PC-9 (cell line): Measurements from ENCODE around the gene BUB1. TPM values are rescaled to one million over a fixed set of nuclear protein-coding genes. Genes with fewer than 3 reads are reported as not detected.

ENCODE experiments used
- BruUV-seq: library from RNA; stranded (reverse); fragments of 400-500 nt; replicated peaks from 2 replicates; lab custom pipeline; 2021; lab: Mats Ljungman, UMichigan
- CTCF ChIA-PET: fragments of 300-600 bp; sonication (Branson Sonifier 250); formaldehyde crosslinking; loops from one replicate; lab custom pipeline; 2022; ENCODE audit warnings: antibody characterized with exemption; lab: Charles Lee
- POLR2A ChIA-PET: fragments of 300-600 bp; sonication (Branson Sonifier 250); formaldehyde crosslinking; loops from one replicate; lab custom pipeline; 2022; ENCODE audit warnings: antibody characterized with exemption; ENCODE audit not compliant: unreplicated experiment; lab: Charles Lee
- DNase-seq, 2 experiments: peaks; one replicate each; pipeline versions ENCODE4 v3.0.0 to v3.0.0-alpha.2; 2015 to 2022; ENCODE audit warnings: mixed read lengths in 1 of 2
- H2AFZ ChIP-seq: fragments of 200-600 bp; sonication (generic); 2 replicates; pipeline ENCODE4 v1.8.1; 2017; ENCODE audit warnings: antibody characterized with exemption
- H3F3A ChIP-seq: fragments of 200-600 bp; sonication (generic); 2 replicates; pipeline ENCODE4 v1.8.1; 2017; ENCODE audit warnings: antibody characterized with exemption, mild to moderate bottlenecking, low read depth; ENCODE audit not compliant: insufficient read depth
- H3K27ac ChIP-seq: fragments of 200-600 bp; sonication (generic); 2 replicates; pipeline ENCODE4 v1.6.1; 2016; ENCODE audit warnings: mixed run types
- H3K27me3 ChIP-seq: fragments of 200-600 bp; sonication (generic); 2 replicates; pipeline ENCODE4 v1.6.1; 2016; ENCODE audit warnings: low read depth, mixed run types; ENCODE audit not compliant: insufficient read depth
- H3K36me3 ChIP-seq: fragments of 200-600 bp; sonication (generic); 2 replicates; pipeline ENCODE4 v1.6.1; 2016; ENCODE audit warnings: low read depth, mixed run types
- H3K4me1 ChIP-seq: fragments of 200-600 bp; sonication (generic); replicated peaks from 2 replicates; pipeline ENCODE4 v1.6.1; 2016; ENCODE audit warnings: mixed run types; ENCODE audit not compliant: insufficient read depth
- H3K4me2 ChIP-seq: fragments of 200-600 bp; sonication (generic); 2 replicates; pipeline ENCODE4 v1.6.1; 2017; ENCODE audit warnings: mixed run types
- H3K4me3 ChIP-seq: fragments of 200-600 bp; sonication (generic); 2 replicates; pipeline ENCODE4 v1.6.1; 2016; ENCODE audit warnings: mixed run types
- H3K79me2 ChIP-seq: fragments of 200-600 bp; sonication (generic); 2 replicates; pipeline ENCODE4 v1.6.1; 2017; ENCODE audit warnings: low read depth, mixed run types
- H3K9me2 ChIP-seq: fragments of 200-600 bp; sonication (generic); 2 replicates; pipeline ENCODE4 v1.8.1; 2017; ENCODE audit warnings: mild to moderate bottlenecking; ENCODE audit not compliant: insufficient read depth
- H3K9me3 ChIP-seq: fragments of 200-600 bp; sonication (generic); 2 replicates; pipeline ENCODE4 v1.8.1; 2016; ENCODE audit warnings: low read depth; ENCODE audit not compliant: insufficient read depth
- H4K20me1 ChIP-seq: fragments of 200-600 bp; sonication (generic); 2 replicates; pipeline ENCODE4 v1.8.1; 2017; ENCODE audit not compliant: insufficient read depth
- CTCF ChIP-seq: fragments of 200-600 bp; sonication (generic); conservative IDR thresholded peaks from 2 replicates; pipeline ENCODE4 v1.6.1; 2017; ENCODE audit warnings: mixed run types, antibody characterized with exemption, mild to moderate bottlenecking, moderate library complexity
- EZH2 ChIP-seq: fragments of 200-600 bp; sonication (generic); IDR thresholded peaks from 2 replicates; pipeline ENCODE4 v1.8.0; 2017; ENCODE audit warnings: antibody characterized with exemption, low read depth
- intact Hi-C: fragments of 100-400 bp; cut with micrococcal nuclease; formaldehyde crosslinking; loops from one replicate; pipeline ENCODE4 v1.10.0; 2022; ENCODE audit not compliant: unreplicated experiment
- total RNA-seq: library from RNA; stranded (reverse); gene quantifications from 2 replicates; pipeline ENCODE4 v1.2.3, GENCODE V29; 2021

The BUB1 gene
- total RNA-seq, 1 experiment from 2014 or later: 74.6 TPM

DNA sequence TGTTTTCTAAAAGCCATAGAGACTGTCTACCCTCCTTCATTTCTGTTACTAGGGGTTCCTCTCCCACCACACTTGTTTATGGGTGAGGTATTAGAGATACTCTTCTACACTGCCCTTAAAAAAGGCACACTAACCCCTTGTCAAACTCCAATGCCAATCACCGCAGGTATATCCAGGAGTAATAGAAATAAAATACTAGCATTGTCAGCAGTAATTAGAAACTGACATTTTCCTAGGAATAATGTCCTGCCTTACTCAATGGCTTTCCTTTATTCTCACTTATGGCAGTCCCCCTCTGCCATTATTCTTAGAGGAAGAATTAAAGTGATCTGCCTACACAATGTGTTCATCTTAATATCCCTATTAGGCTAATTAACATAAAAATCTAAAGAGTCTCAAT lies 5.0 kb upstream of the BUB1 start:
- H3F3A ChIP-seq: peaks cover 4% of the 10 kb centered on the region; the same call in 1 of the 2 replicates
- peaks cover 10% of the 10 kb centered on the region for H3K4me1 ChIP-seq
- H4K20me1 ChIP-seq: no peaks in the 10 kb centered on the region
- H3K27me3 ChIP-seq: no peaks in the 10 kb centered on the region
- no peak overlapping the region for H3K27ac ChIP-seq
- no peaks in the 10 kb centered on the region for H3K36me3 ChIP-seq
- H3K9me2 ChIP-seq: no peaks in the 10 kb centered on the region
- intact Hi-C loops: no loop called here
- no peak for TF ChIP-seq CTCF
- no peak for TF ChIP-seq EZH2
- no peak for DNase-seq
- H3K4me3 ChIP-seq: no peak overlapping the region
- BruUV-seq: no TSS peak
- no peak overlapping the region for H3K4me2 ChIP-seq
- H2AFZ ChIP-seq: no peak overlapping the region
- ChIA-PET POLR2A (no interaction called here), CTCF (no interaction called here)
- H3K9me3 ChIP-seq: peaks cover 3% of the 10 kb centered on the region; the same call in 1 of the 2 replicates
- H3K79me2 ChIP-seq: peaks cover 6% of the 10 kb centered on the region; the same call in 1 of the 2 replicates

DNA sequence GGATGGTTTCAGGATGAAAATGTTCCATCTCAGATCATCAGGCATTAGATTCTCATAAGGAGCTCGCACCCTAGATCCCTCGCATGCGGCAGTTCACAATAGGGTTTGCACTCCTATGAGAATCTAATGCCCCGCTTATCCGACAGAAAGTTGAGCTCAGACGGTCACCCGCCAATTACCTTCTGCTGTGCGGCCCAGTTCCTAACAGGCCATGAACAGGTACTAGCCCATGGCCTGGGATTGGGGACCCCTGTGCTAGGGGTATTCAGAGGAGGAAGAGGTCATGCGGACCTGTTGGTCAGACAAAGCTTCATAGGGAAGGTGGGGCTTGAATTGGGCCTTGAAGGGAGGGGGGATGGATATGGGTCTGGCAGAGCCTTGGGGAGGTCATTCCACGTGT lies 4.4 kb upstream of the BUB1 start:
- intact Hi-C loops: no loop called here
- peaks cover 3% of the 10 kb centered on the region; the same call in 1 of the 2 replicates for H3K9me3 ChIP-seq
- no peaks in the 10 kb centered on the region for H3K27me3 ChIP-seq
- H3F3A ChIP-seq: peaks cover 4% of the 10 kb centered on the region; the same call in 1 of the 2 replicates
- BruUV-seq: no TSS peak
- no peak overlapping the region for H3K4me2 ChIP-seq
- no peak for DNase-seq
- H3K79me2 ChIP-seq: peaks cover 12% of the 10 kb centered on the region
- no peak for TF ChIP-seq CTCF
- no peak for TF ChIP-seq EZH2
- no peaks in the 10 kb centered on the region for H3K36me3 ChIP-seq
- CTCF ChIA-PET: no interaction called here
- no peak overlapping the region for H2AFZ ChIP-seq
- no peaks in the 10 kb centered on the region for H3K9me2 ChIP-seq
- H3K4me1 ChIP-seq: peaks cover 10% of the 10 kb centered on the region
- H4K20me1 ChIP-seq: no peaks in the 10 kb centered on the region
- no peak overlapping the region for H3K27ac ChIP-seq
- POLR2A ChIA-PET: no interaction called here
- H3K4me3 ChIP-seq: no peak overlapping the region

- intact Hi-C loops: no loop called here
- CTCF ChIA-PET: no interaction called here
These were observed 2.8 kb upstream of the BUB1 start for GRCh38 chr2:110680709-110681108.

More at GRCh38 chr2:110680709-110681108, 2.8 kb upstream of the BUB1 start:
- Histone ChIP-seq H3K27ac (no peak overlapping the region), H2AFZ (no peak overlapping the region), H4K20me1 (no peaks in the 10 kb centered on the region), H3K4me3 (no peak overlapping the region), H3K27me3 (no peaks in the 10 kb centered on the region), H3K9me3 (no peaks in the 10 kb centered on the region), H3K9me2 (no peaks in the 10 kb centered on the region), H3K4me1 (peaks cover 25% of the 10 kb centered on the region), H3K36me3 (no peaks in the 10 kb centered on the region), H3K79me2 (peaks cover 27% of the 10 kb centered on the region), H3K4me2 (no peak overlapping the region), H3F3A (peaks cover 7% of the 10 kb centered on the region)
- DNase-seq: no peak
- POLR2A ChIA-PET: no interaction called here
- no peak for TF ChIP-seq CTCF
- TF ChIP-seq EZH2: no peak
- no TSS peak for BruUV-seq
